Uterus (tissue), 4 donors: ENCODE measurements around the gene NDUFA8. TPM values are rescaled to one million over a fixed set of nuclear protein-coding genes. Genes with fewer than 3 reads are reported as not detected.

Source experiments
- DNase-seq, 2 donors: peaks; one replicate each; pipeline ENCODE4 v3.0.0-alpha.2; 2019 to 2020
- H3K27ac ChIP-seq, 2 donors: fragments of 200-600 bp; sonication (generic); 1 replicate in 1 of 2; 2 replicates in 1 of 2; pipeline ENCODE4 v1.5.1; 2016 to 2018
- H3K27me3 ChIP-seq, 2 donors: fragments of 200-600 bp; sonication (generic); one replicate each; pipeline ENCODE4 v1.5.1; 2018 to 2019; ENCODE audit warnings: control low read depth in 1 of 2
- H3K36me3 ChIP-seq, 2 donors: fragments of 200-600 bp; sonication (generic); one replicate each; pipeline ENCODE4 v1.5.1; 2019; ENCODE audit warnings: control low read depth in 1 of 2
- H3K4me1 ChIP-seq, 2 donors: fragments of 200-600 bp; sonication (generic); one replicate each; pipeline ENCODE4 v1.5.1; 2018 to 2019; ENCODE audit warnings: control low read depth in 1 of 2
- H3K4me3 ChIP-seq, 2 donors: fragments of 200-600 bp; sonication (generic); 1 replicate in 1 of 2; 2 replicates in 1 of 2; pipeline ENCODE4 v1.5.1; 2018 to 2019; ENCODE audit warnings: mild to moderate bottlenecking in 1 of 2
- H3K9me3 ChIP-seq, 2 donors: fragments of 200-600 bp; sonication (generic); one replicate each; pipeline ENCODE4 v1.5.1; 2019; ENCODE audit warnings: control low read depth in 1 of 2
- POLR2A ChIP-seq, 2 donors: fragments of 450-650 bp; IDR thresholded peaks; one replicate each; pipeline ENCODE4 v1.6.1; 2016; ENCODE audit warnings: antibody characterized with exemption in 2 of 2, mild to moderate bottlenecking in 1 of 2, moderate library complexity in 1 of 2
- intact Hi-C: fragments of 100-400 bp; cut with DNase I; formaldehyde crosslinking; loops from one replicate; pipeline ENCODE4 v1.15.1; 2023; ENCODE audit warnings: low total_unique reads
- total RNA-seq, 4 donors: library from RNA; depleted of rRNA in 3 of 4; stranded (reverse); fragments of >200 nt in 3 of 4; gene quantifications; one replicate each; pipeline versions ENCODE4 v1.1.0 to v1.2.4, GENCODE V29; 2014 to 2023
- TF ChIP-seq, protein P1 (sequence below), 4 experiments: fragments of 200-600 bp in 2 of 4; fragments of 450-650 bp in 2 of 4; sonication (generic) in 2 of 4; IDR thresholded peaks; one replicate each; pipeline ENCODE4 v1.5.1; 2016 to 2019; ENCODE audit warnings: antibody characterized with exemption in 4 of 4, mild to moderate bottlenecking in 2 of 4, moderate library complexity in 1 of 4
- donor health status: DM: yes; HTN: yes; CAD: no.

NDUFA8 gene
- total RNA-seq, 4 donors from 2014 or later, result 22.8 to 39.2 (median 31.4) TPM

DNA sequence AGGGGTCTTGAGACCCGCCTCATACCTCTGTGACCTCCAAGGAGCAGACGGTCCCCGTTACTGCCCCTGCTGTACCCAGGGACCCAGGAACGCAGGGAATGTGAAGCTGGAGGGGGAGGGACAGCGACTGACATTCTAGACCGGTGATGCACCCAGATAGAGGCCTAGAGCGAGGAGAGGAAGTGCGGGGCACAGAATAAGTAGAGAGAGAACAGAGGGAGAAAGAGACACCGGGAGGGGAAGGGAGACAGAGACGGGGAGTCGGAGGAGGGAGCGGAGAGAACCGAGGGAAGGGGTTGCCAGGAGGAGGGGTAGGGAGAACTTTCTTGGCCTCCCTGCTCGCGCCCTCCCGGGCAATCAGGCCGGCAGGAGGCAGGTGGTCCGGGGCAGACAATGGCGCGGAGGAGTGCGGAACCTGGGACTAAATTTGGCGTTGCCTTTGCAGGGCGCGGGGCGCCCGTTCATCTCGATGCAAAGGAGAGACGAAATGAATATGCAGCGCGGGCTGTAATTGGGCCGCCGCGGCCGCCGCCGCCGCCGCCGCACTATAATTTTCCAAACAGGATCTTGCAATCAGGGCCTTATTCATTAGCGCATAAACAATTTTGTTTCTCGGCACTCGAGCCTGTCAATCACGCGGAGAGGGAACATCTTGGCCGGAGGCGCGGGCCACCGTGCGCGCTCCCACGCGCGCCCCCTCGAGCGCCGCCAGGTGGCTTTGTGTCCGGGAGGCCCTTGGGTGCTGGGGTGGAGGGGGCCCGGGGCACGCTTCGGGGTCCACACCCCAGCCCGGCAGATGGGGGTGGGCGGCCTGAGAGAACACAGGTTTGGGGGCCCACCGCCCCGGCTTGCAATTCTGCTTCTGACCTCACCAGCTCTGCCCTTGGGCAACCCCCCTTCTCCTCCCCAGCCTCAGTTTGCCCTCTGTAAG is 33.0 kb downstream of the NDUFA8 start:
- Histone ChIP-seq H3K27me3 (no peaks in the 10 kb centered on the region), H3K9me3 (no peaks in the 10 kb centered on the region), H3K4me1 (peaks cover 0 to 4% of the 10 kb centered on the region in 2 donors), H3K27ac (no peak overlapping the region), H3K36me3 (no peaks in the 10 kb centered on the region), H3K4me3 (peak overlapping the region in 1 of 2 donors; percentile 3)
- intact Hi-C loops, result no loop called here
- no peak for TF ChIP-seq POLR2A (IDR thresholded peaks at IDR 0.05)
- DNase-seq, result no peak

DNA sequence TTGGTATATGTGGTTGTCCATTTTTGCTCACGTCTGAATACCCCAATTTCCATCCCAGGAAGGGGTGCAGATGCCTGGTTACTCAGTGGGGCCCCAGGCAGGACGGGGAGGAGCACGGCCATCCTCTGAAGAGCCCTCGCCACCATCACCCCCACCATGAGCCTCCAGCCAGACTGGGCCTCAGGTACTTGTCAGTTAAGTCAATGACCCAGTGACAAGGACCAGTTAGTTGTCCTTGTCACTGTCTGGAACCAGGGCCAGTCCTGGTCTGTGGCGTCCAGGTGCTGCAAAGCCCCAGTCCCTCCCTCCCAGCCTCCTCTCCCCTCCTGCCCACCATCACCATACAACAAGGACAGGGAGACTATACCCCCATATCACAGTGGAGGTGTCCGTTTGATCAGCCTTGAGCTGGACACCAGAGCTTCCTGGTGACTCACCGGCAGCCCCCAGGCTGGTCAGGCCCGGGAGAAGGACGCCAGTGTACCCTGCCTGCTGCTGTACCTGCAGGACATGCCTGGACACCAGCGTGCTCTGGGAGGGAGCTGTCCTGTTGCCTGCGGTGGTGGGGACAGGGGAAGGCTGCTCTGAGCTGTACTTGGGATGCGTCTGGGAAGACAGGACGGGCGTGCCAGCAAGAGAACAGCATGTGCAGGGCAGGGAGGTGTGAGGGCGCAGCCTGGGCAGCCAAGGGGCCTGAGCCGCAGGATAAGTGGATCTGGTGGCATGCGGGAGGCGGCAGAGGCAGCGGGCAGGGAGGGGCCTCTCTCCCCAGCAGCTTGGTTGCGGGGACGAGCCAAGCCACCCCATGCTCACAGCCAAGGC is 33.9 kb downstream of the NDUFA8 start:
- Histone ChIP-seq H3K36me3 (no peaks in the 10 kb centered on the region), H3K27ac (no peak overlapping the region), H3K9me3 (no peaks in the 10 kb centered on the region), H3K4me3 (no peak overlapping the region), H3K27me3 (no peaks in the 10 kb centered on the region), H3K4me1 (peaks cover 0 to 4% of the 10 kb centered on the region in 2 donors)
- DNase-seq, result no peak
- TF ChIP-seq, protein P1, sequence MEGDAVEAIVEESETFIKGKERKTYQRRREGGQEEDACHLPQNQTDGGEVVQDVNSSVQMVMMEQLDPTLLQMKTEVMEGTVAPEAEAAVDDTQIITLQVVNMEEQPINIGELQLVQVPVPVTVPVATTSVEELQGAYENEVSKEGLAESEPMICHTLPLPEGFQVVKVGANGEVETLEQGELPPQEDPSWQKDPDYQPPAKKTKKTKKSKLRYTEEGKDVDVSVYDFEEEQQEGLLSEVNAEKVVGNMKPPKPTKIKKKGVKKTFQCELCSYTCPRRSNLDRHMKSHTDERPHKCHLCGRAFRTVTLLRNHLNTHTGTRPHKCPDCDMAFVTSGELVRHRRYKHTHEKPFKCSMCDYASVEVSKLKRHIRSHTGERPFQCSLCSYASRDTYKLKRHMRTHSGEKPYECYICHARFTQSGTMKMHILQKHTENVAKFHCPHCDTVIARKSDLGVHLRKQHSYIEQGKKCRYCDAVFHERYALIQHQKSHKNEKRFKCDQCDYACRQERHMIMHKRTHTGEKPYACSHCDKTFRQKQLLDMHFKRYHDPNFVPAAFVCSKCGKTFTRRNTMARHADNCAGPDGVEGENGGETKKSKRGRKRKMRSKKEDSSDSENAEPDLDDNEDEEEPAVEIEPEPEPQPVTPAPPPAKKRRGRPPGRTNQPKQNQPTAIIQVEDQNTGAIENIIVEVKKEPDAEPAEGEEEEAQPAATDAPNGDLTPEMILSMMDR (IDR thresholded peaks at IDR 0.05), result no peak
- no peak for TF ChIP-seq POLR2A (IDR thresholded peaks at IDR 0.05)
- intact Hi-C loops, result no loop called here

DNA sequence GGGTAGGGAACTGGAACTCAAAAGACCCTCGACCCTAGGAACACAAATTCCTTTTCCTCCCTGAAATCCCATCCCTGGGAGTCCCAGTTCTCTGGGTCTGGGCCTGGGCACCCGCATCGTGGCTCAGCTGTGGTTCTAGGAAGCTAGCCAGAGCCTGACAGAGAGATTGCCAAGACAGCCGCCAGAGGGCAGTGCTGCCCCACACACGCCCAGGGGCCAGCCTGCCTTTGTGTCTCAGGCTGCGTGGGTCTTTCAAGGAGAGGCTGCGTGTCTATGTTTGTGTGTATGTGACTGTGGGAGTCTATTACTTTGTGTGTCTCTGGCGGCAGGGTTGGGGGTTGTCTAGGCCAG is 34.4 kb downstream of the NDUFA8 start:
- Histone ChIP-seq H3K36me3 (no peaks in the 10 kb centered on the region), H3K27me3 (no peaks in the 10 kb centered on the region), H3K9me3 (no peaks in the 10 kb centered on the region), H3K4me3 (no peak overlapping the region), H3K4me1 (peaks cover 0 to 4% of the 10 kb centered on the region in 2 donors), H3K27ac (no peak overlapping the region)
- peak; percentile 70 to 79 for DNase-seq
- TF ChIP-seq, protein P1 (IDR thresholded peaks at IDR 0.05), result peak; percentile 91 to 97 (median 96)
- TF ChIP-seq POLR2A (IDR thresholded peaks at IDR 0.05), result peak in 1 of 2 donors; percentile 12
- intact Hi-C loops, result no loop called here

DNA sequence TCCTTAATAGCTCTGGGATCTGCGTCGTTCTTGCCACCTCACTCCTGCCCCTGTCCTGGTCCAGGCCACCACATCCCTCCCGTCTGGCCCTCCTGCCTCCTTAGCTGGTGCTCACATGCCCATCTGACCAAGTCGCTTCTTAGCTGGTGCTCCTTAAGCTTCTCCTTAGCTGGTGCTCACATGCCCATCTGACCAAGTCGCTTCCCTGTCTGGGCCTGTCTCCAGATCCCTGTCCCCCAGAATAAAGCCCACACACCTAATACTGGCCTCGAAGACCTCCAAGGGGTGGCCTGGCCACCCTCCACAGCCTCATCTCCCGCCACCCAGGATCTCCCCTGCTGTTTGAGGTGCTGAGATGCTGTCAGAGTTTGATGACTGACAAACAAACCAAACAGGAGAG is 35.1 kb downstream of the NDUFA8 start:
- Histone ChIP-seq H3K9me3 (no peaks in the 10 kb centered on the region), H3K4me1 (peaks cover 0 to 4% of the 10 kb centered on the region in 2 donors), H3K27ac (no peak overlapping the region), H3K4me3 (no peak overlapping the region), H3K27me3 (no peaks in the 10 kb centered on the region), H3K36me3 (no peaks in the 10 kb centered on the region)
- no peak for TF ChIP-seq POLR2A (IDR thresholded peaks at IDR 0.05)
- intact Hi-C loops, result no loop called here
- no peak for DNase-seq

DNA sequence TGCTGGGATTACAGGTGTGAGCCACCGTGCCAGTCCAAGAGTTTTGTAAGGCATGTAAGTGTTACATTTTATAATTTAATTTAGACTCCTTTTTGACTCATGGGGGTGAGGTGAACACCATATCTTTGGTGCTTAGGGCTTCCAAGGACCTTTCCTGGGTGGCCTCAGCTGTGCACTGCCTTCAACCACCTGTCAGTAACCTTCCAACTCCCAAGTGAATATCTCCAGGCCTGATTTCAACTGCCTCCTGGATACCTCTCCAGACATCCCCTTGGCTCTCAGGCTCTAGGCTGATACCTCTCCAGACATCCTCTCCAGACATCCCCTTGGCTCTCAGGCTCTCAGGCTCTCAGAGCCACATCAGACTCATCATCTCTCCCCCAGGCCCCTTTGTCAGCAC is 35.5 kb downstream of the NDUFA8 start:
- H3K36me3 ChIP-seq, result no peaks in the 10 kb centered on the region
- intact Hi-C loops, result no loop called here
- no peaks in the 10 kb centered on the region for H3K27me3 ChIP-seq
- no peak overlapping the region for H3K27ac ChIP-seq
- no peak for DNase-seq
- H3K9me3 ChIP-seq, result no peaks in the 10 kb centered on the region
- TF ChIP-seq, protein P1 (IDR thresholded peaks at IDR 0.05), result no peak
- TF ChIP-seq POLR2A (IDR thresholded peaks at IDR 0.05), result no peak
- peaks cover 0 to 4% of the 10 kb centered on the region in 2 donors for H3K4me1 ChIP-seq
- no peak overlapping the region for H3K4me3 ChIP-seq
